ENCODE data around the gene ZNF557.
"Not testable (repeated sequence)": the region's sequence is repeated elsewhere in the genome, so short reads cannot be mapped to it uniquely, and the experiment has no call there.

ZNF557 gene

GRCh38 chr19:7069042-7069903 lies at the start of gene ZNF557:
Gene ZNF557, plus strand, starts transcription at chr19:7069703. Its CDS starts 5,372 bp downstream, at chr19:7075075.
- DNase-seq (ENCODE audit: low read depth): peak; percentile 98

GRCh38 chr19:7021331-7021730 lies 48.2 kb upstream of the ZNF557 start, which contains the start of gene MBD3L2B:
Gene MBD3L2B, minus strand, starts transcription at chr19:7021431. Its CDS starts 34 bp downstream, at chr19:7021397.
- DNase-seq (ENCODE audit: low read depth): not testable (repeated sequence)

- not testable (repeated sequence) for DNase-seq (ENCODE audit: low read depth)
Observed at GRCh38 chr19:7028790-7029189, 40.7 kb upstream of the ZNF557 start.

- not testable (repeated sequence) for DNase-seq (ENCODE audit: low read depth)
Observed at GRCh38 chr19:7030278-7030677, 39.2 kb upstream of the ZNF557 start, which contains the start of gene MBD3L5. Gene MBD3L5, plus strand, starts transcription at chr19:7030578. Its CDS starts 34 bp downstream, at chr19:7030612.

GRCh38 chr19:7040079-7040478 lies 29.4 kb upstream of the ZNF557 start, which contains the start of gene MBD3L4:
Gene MBD3L4, minus strand, starts transcription at chr19:7040179. Its CDS starts 35 bp downstream, at chr19:7040144.
- not testable (repeated sequence) for DNase-seq (ENCODE audit: low read depth)

- DNase-seq (ENCODE audit: low read depth): not testable (repeated sequence)
Observed at GRCh38 chr19:7041563-7041962, 27.9 kb upstream of the ZNF557 start.

- not testable (repeated sequence) for DNase-seq (ENCODE audit: low read depth)
Observed at GRCh38 chr19:7049021-7049420, 20.5 kb upstream of the ZNF557 start, which contains the start of gene MBD3L2. Gene MBD3L2, plus strand, starts transcription at chr19:7049321. Its CDS starts 53 bp downstream, at chr19:7049374.

GRCh38 chr19:7051421-7051820 lies 18.1 kb upstream of the ZNF557 start:
- not testable (repeated sequence) for DNase-seq (ENCODE audit: low read depth)

- not testable (repeated sequence) for DNase-seq (ENCODE audit: low read depth)
Observed at GRCh38 chr19:7052896-7053295, 16.6 kb upstream of the ZNF557 start.

- DNase-seq (ENCODE audit: low read depth): not testable (repeated sequence)
Observed at GRCh38 chr19:7054635-7055368, 14.7 kb upstream of the ZNF557 start.

- not testable (repeated sequence) for DNase-seq (ENCODE audit: low read depth)
Observed at GRCh38 chr19:7055679-7056078, 13.8 kb upstream of the ZNF557 start.

GRCh38 chr19:7056371-7056770 lies 13.1 kb upstream of the ZNF557 start:
- DNase-seq (ENCODE audit: low read depth): not testable (repeated sequence)

GRCh38 chr19:7058576-7058975 lies 10.9 kb upstream of the ZNF557 start, which contains the start of gene MBD3L3:
Gene MBD3L3, minus strand, starts transcription at chr19:7058676. Its CDS starts 71 bp downstream, at chr19:7058605.
- not testable (repeated sequence) for DNase-seq (ENCODE audit: low read depth)

GRCh38 chr19:7059977-7060376 lies 9.5 kb upstream of the ZNF557 start:
- not testable (repeated sequence) for DNase-seq (ENCODE audit: low read depth)

GRCh38 chr19:7063339-7063738 lies 6.2 kb upstream of the ZNF557 start:
- DNase-seq (ENCODE audit: low read depth): no peak

GRCh38 chr19:7063764-7064418 lies 5.6 kb upstream of the ZNF557 start:
- no peak for DNase-seq (ENCODE audit: low read depth)

GRCh38 chr19:7067122-7067521 lies 2.4 kb upstream of the ZNF557 start:
- not testable (repeated sequence) for DNase-seq (ENCODE audit: low read depth)

GRCh38 chr19:7067716-7068115 lies 1.8 kb upstream of the ZNF557 start:
- DNase-seq (ENCODE audit: low read depth): no peak

- DNase-seq (ENCODE audit: low read depth): no peak
Observed at GRCh38 chr19:7068599-7068998, 904 bp upstream of the ZNF557 start.

GRCh38 chr19:7069904-7070226 lies 362 bp downstream of the ZNF557 start:
- no peak for DNase-seq (ENCODE audit: low read depth)

- no peak for DNase-seq (ENCODE audit: low read depth)
Observed at GRCh38 chr19:7072541-7072940, 3.0 kb downstream of the ZNF557 start.
